GM12891 (cell line): ENCODE data around the gene CDH4.

Source experiments
- PAX5 ChIP-seq: IDR thresholded peaks from 2 replicates; pipeline ENCODE4 v1.6.1; 2011; ENCODE audit warnings: low read length, moderate library complexity, mild to moderate bottlenecking; ENCODE audit not compliant: insufficient read depth, severe bottlenecking
- POLR2A ChIP-seq: IDR thresholded peaks from 2 replicates; pipeline ENCODE4 v1.6.1; 2011; ENCODE audit warnings: low read depth, low read length, control low read depth
- POLR2AphosphoS5 ChIP-seq: IDR thresholded peaks from 2 replicates; pipeline ENCODE4 v1.6.1; 2011; ENCODE audit warnings: low read depth, low read length, control low read depth
- POU2F2 ChIP-seq: IDR thresholded peaks from 2 replicates; pipeline ENCODE4 v1.6.1; 2011; ENCODE audit warnings: low read depth, mild to moderate bottlenecking, control low read depth, low read length, moderate library complexity
- TAF1 ChIP-seq: IDR thresholded peaks from 2 replicates; pipeline ENCODE4 v1.6.1; 2011; ENCODE audit warnings: low read depth, low read length, control low read depth

DNA sequence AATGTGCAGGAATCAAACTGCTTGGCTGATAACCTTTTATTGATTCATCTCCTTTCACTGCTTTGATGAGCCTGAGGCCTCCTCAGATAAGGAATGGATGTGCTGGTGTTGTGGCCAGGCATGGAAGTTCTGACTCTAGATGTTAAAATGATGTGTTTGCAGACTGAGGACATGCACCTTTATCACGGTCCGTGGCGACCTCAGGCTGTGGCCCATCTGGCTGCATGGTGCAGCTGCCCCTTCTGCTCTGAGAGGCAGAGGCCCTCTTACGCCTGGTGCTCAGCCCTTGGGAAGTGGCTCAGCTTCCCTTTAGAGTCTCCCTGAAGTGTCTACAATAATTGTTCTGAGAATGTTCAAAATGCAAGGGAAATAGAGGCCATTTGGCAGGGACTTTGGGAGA, 26.2 kb downstream of the CDH4 start:
- TF ChIP-seq POLR2A = no peak
- no peak for TF ChIP-seq TAF1
- no peak for TF ChIP-seq POLR2AphosphoS5
- TF ChIP-seq PAX5 = no peak
- TF ChIP-seq POU2F2 = no peak
